Left forelimb (tissue), 1 donor: ENCODE measurements around the gene ITGB1.
"Not testable (repeated sequence)": the region's sequence is repeated elsewhere in the genome, so short reads cannot be mapped to it uniquely, and the experiment has no call there.

Experiments used
- DNase-seq: peaks from one replicate; pipeline ENCODE4 v3.0.0-alpha.2; 2018; ENCODE audit warnings: low spot score

The ITGB1 gene

DNA sequence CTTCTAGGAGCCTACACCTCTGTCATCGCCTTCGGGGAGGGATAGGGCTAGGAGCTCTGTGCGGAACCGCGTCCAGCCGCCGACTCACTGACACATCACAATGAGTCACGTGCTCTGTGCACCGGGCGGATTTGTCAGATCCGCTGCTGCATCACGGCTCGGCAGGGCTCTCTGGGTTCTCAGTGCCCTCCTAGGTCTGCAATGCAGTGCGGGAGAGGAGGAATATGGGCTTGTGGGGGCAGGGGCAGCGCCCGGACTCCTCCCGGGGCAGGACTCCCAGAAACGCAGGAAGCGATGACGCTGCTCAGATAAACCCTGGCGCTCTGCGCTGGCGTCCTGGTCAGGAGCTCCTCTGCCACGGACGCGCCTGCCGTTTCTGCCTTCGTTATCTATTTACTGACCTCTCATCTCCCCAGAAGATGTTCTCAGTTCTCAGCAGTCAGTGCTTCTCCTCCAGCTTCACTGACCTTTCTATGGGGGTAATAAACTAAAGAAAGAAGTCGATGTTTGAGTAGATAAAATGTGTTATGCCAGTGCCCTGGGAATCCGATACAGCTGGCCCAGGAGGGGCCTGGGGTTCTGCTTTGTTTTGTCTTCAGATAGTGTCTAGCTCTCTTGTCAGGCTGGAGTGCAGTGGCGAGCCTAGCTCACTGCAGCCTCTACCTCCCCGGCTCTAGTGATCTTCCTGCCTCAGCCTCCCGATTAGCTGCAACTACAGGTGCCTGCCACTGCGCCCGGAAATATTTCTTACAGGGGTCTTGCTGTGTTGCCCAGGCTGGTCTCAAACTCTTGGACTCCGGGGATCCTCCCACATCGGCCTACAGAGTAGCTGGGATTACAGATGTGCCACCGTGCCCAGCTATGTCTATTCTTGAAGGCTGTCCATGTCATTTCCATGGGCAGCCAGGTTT lies 22.8 kb upstream of the ITGB1 start:
- DNase-seq = peak; percentile 85

DNA sequence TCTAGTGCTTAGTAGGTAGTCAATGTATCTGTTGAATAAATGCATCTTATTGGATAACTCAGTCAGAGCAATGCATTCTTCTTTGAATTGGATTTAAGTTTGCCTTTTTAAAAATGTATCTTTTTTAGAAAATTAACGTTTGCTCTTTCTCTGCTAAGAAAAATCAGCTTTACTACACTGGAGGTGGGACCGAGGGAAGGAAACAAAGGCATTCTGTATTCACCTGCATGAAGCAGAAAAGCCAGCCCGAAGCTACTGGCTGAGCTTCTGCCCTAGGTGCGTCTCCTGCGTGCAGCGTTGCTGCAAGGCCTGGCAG lies 22.2 kb upstream of the ITGB1 start:
- no peak for DNase-seq

DNA sequence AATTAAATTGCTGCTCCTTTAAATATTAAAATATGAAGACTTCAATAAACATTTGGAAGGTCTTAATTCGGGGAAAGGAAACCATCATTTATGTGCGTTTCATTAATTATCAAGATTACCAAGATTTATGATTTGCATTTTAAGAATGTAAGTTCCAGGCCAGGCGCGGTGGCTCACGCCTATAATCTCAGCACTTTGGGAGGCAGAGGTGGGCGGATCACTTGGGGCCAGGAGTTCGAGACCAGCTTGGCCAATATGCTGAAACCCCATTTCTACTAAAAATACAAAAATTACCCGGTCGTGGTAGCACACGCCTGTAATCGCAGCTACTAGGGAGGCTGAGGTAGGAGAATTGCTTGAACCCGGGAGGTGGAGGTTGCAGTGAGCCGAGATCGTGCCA lies 21.7 kb upstream of the ITGB1 start:
- not testable (repeated sequence) for DNase-seq

DNA sequence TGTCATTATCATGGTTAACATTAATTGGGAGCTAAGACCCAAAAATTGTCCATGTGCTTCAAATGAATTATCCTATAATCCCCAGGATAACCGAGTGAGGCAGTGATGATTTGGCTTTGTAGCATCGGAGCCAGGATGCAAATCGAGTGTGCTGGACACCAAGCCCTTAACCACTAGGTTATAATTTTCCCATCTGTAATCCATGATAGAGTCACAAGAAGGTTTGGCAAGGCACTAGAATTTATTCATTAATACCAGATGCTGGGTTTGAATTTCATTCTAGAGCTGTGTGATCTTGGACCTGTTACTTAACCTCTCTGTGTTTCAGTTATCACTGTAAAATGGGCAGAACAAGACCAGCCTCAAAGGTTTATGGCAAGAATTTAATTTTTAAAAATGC lies 21.0 kb upstream of the ITGB1 start:
- DNase-seq = no peak

DNA sequence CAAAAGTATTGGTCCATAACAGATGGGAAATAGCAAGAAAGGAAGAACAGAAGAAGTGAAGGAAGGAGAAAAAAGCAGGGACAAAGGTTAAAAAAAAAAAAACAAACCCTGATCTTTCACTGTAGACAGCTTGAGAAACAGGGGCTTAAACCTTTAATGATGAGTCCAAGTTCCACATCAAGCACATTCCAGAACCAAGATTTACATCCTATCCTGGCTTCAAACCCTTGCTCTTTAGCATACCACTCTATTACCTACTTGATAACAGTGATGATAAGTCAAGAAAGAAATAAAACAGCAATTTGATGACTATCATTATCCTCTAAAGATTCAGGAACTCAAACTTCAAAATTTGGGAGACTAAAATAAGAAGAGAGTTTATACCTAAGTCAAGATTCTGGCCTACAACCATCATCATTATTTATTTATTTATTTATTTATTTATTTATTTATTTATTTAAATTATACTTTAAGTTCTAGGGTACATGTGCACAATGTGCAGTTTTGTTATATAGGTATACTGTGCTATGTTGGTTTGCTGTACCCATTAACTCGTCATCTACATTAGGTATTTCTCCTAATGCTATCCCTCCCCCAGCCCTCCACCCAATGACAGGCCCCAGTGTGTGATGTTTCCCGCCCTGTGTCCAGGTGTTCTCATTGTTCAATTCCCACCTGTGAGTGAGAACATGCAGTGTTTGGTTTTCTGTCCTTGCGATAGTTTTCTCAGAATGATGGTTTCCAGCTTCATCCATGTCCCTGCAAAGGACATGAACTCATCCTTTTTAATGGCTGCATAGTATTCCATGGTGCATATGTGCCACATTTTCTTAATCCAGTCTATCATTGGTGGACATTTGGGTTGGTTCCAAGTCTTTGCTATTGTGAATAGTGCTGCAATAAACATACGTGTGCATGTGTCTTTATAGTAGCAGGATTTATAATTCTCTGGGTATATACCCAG lies 20.1 kb upstream of the ITGB1 start:
- not testable (repeated sequence) for DNase-seq

DNA sequence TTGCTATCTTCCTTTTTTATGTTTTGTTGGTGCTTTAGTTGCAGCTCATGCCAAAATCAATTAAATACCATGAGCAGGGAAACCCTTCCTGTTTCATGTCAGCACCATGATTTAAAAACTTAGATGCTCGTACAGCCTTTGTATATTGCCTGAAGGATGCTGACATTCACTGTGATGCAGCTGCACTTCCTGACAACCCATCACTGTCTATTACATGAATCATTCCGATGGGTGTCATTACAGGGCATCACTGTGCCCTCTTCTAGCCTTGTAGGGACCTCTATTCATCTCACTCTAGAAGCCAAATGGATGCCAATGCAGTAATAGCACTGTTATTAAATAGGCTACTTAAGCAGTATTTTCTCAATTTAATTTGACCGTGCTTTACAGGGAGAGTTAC lies 18.3 kb upstream of the ITGB1 start:
- DNase-seq = no peak

DNA sequence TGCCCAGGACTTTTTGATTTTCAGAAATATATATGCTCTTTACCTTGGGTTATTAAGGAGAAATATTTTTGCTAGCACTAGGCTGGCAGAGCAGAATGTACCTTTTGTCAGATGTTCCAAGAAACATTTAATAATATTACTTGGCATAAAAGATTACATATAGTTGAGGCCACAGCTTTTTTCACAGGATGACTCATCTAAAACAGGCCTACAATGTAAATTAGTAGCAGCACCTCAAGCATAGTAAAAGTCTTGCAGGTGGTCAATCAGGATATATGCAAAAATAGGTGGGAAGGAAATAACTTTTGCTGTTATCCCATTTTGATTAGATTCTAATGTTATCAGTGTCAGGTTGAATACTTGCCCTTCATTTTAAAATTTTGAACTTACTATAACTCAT lies 14.9 kb upstream of the ITGB1 start:
- DNase-seq = no peak

DNA sequence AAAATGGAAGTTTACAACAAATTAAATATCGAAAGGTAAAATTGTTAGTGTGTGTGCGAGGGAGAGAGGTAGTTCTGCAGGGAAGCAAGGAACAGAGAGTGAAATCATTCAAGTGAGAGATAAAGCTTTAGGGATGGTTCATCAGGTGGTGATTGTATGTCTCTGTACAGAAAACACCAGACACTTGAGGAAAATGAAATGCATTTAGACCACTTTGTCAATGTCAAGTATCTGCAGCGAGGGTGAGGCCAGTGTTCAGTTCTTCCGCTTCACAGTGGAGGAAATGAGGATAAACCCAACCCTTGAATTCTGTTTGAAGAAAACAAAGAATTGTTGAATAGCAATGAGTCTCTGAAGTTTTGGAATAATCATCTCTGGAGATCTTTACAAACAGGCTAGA lies 14.4 kb upstream of the ITGB1 start:
- DNase-seq = no peak

DNA sequence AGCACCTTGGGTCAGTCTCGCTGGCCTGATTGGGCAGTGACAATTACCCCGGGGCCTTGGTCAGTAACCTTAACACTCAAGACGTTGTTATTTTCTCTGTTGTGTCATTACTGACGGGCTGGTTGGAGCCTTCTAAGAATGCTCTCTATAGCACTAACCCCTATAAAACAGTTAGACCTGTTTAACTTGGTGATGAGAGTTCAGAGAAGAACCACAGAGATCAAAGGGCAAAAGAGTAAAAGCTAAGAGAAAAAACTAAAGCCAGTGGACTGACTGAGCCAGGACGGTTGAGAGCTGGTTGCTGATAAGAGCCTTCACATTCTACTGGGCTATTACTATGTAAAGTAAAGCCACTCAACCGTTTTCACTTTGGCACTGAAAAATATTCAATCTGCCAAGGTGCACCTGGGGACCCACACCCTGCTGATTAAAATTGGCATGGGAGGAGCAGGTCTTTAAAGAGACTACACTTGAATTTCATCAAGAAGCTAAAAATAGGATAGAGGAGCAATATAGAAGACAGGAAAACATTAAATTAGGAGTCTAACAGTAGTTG lies 13.6 kb upstream of the ITGB1 start:
- no peak for DNase-seq

DNA sequence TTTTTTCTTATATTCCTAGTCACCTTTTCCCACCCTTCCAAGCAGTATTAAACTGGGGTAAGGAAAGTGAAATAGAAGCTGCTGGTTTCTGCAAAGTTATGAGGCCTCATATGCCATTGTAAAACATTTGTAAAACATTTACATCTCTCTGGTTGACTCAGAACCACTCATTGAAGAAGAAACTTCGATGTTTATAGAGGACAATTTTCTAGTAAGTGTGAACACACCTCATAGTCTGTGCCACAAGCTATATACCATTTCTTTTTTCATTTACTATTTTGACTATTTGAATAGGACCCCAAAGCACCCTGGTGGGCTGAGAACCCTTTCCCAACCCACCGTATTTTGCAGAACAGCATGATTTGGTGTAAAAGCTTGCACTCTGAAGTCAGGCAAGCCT lies 12.9 kb upstream of the ITGB1 start:
- DNase-seq = no peak

DNA sequence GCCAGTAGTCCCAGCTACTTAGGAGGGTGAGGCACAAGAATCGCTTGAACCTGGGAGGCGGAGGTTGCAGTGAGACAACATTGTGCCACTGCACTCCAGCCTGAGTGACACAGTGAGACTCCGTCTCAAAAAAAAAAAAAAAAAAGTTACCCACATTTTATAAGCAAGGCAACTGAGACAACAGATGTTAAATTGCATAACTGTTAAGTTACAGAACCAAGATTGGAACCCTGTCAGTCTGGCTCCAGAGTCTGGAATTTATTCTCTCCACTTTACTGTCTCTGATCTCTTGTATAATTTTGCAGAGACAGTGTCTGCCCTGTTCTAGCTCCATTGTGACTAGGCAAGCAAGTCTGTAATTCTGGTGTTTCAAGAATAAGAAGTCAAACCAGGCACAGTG lies 6.2 kb upstream of the ITGB1 start:
- no peak for DNase-seq

DNA sequence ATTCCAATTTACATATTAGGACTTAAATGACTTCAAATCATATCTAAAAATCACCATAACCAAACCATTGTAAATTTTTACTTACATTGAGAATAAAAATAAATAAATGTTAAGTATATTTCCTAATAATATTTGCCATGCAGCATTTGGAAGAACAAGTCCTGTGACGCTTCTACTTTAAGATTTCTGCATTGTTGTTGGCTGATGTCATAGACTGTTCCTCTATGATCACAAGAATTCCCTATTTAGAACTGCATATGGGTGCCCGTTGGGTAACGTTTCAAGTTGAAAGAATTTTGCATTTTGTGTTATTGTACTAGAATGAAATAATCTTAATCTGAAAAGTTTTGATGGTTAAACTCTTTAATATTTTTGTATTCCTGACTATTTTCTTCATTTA lies 5.1 kb upstream of the ITGB1 start:
- no peak for DNase-seq

DNA sequence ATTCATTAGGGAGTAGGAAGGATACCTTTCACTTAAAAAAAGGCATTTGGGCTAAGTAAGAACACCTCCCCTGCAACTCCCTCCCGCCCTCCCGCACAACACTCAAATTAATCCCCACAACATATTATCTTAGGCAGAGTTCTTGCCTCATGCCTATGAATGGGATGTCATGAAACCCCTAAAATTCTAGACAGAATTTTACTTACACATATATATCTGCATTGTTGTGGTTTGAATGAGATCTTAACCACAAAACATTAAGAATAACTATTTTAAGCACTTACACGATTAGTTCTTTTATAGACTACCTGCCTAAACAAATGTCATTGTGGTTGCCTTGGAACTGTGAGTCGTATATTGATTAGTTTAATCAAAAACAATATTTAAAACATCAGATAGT lies 4.5 kb upstream of the ITGB1 start:
- no peak for DNase-seq

DNA sequence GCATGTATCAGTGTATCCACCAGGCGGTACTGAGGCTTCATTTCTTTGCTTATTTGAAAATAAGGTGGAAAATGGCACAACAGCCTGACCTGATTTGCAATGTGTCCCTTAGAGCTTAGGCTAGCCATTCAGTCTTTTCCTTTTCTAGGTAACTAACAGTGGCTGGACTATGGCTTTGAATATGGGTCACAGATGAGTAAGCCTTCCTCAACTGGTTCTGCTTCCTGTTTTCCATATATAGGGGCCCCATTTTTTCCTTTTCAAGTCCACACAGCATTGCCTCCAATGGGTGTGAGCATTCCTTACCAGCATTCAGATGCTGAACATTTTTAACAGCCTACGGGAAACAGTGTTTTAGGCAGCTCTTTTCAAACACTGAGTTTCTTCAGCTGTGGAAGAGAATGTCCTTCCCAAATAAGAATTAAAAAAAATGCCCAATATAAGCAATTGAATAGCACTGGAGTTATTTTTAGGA lies 3.9 kb upstream of the ITGB1 start:
- no peak for DNase-seq

DNA sequence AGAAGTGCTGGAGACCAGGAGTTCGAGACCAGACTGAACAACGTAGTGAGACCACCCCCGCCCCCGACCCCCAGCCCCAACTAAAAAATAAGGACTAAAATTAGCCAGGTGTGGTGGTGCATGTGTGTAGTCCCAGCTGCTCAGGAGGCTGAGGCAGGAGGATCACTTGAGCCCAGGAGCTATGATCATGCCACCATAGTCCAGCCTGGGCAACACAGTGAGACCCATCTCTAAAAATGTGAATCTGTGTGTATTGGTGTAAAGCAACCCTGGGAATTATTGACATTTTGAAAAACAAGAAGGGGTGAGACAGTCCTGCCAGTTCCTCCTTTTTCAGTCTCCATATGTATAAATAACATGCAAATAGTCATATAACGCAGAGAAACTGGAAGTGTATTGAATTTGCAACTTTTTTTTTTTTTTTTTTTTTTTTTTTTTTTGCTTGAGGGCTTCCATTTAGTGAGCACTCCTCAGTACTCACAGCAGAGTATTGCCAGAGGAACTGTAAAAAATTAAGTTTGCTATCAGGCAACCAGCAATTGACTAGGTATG lies 3.4 kb upstream of the ITGB1 start:
- DNase-seq = no peak

DNA sequence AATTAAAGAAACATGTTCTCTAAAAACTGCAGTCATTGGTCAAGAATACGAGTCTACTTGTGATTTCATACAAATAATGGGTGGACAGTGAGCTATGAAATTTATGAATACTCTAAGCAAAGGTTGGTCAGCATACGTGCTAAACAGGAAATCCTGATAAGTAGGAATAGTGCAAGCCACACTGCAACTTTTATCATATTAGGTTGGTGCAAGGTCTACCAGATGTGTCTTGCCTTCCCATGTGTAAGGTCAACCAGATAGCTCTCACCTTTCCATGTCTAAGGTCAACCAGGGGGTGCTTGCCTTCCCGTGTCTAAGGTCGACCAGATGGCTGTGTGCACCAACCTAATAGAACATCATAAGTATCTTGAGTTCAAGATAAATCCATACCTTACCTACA lies 2.0 kb upstream of the ITGB1 start:
- no peak for DNase-seq

DNA sequence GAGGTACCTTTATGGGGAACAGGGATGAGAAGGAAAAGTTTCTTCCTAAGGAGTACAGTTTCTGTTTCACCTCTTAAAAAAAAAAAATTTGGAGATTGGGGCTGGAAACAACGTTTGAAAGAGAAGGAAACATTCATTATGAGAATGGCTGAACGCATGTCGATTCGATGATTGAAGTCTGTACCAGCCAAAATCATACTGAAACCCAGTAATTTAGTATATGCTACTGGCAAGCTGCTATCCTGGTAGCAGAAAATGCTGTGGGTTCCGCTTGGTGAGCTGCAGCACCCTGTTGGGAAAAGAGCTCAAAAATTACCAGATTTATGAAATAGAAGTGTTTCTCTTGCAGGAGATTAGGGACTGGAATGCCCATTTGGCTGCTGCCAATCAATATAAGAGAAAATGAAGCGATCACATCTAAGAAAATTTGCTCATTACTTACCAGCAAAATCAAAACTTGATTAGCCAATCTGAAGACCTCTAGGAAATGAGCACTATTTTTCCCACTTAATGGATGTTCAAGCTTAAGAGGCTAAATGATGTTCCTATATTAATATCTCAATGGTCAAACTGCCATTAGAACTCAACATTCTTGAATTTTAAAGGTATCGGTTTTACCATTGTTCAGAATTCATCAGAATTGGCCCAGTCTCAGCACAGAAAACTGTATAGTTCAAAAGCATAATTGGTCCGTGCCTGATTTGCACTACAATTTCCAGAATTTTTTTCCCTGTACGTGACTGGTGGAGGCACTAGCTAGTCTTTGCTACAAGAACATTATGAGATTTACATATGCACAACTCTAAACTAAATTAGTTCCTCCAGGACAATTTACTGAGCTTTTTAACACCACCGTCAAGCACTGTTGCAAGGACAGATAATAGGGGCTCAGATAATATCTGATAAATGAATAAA lies 1.2 kb upstream of the ITGB1 start:
- DNase-seq = no peak

DNA sequence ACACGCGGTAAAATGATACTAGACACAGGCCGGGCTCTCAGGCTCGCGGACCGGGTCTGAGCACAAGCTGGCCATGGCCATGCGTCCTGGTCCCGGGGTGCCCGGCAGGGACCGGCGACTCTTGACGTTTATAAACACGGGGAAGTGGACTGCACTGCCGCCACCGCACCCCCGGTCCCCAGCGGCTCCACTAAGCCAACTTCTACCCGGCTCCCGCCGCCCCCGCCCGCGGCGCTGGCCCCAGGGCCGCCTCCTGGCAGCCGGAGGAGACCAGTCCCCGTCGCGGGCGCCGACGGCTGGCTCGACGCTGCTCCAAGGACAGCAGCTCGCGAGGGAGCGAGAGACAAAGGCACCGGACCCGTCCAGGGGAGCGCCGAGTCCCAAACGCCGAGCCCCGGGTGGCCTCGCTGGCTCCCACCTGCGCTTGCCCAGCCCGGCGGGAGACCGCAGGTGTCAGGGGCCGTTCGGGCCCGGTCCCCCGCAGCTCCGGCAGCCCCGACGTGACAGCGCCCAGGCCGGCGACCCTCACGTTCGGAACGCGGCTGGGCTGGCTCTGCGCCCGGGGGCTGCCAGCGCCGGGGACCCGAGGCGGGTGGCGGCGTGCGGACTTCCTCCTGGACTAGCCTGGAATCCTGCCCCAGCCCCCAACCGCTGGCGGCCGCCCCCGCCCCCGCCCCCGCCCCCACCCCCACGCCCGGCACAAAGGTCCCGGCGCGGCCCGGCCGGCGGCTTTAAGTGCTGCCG lies 517 bp downstream of the ITGB1 start:
- DNase-seq = peak; percentile 80

DNA sequence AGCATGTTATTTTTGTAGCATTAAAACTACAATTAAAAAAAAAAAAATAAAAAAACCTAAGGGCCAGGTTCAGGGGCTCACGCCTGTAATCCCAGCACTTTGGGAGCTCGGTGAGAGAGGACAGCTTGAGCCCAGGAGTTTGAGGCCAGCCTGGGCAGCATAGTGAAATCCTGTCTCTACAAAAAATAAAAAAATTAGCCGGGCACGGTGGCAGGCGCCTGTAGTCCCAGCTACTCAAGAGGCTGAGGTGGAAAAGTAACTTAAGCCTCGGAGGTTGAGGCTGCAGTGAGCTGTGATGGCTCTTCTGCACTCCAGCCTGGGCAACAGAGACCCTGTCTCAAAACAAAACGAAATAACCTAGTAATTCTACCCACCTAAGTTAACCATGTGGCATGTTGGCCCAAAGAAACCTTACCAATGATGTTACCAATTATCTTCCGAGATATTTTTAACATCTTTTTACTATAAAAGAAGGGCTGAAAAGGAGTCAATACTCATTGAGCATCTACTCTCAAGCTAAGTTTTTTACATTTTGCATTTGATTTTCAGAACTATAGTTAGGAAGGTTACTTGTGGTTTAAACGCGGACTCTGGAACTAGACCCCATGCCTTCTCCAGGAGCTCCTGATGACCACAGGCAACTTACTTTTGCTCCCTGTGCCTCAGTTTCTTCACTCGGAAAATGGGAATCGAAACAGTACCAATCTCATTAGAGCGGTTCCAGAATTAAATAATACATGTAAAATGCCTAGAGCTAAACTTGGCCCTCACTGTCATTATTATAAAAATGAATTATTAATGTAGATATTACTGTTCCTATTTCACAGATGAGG lies 1.4 kb downstream of the ITGB1 start:
- DNase-seq = no peak

DNA sequence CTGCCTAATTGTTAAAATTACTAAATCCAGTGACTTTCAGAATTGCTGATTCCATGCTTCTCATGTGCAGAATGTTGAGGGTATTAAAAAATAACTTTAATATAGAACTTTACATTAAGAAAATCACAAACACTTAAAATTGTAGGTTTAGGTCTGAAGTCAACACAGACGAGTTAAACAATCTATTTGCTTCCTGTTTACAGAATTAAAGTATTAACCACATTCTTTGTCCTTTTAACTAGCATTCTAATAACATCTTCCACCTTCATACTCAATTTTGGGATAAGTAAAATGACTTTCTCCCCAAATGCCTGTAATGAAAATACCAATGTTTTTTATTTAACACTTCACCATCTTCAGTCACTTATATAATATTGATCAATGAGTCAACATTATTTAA lies 2.2 kb downstream of the ITGB1 start:
- DNase-seq = no peak
